ENCODE measurements around the gene BCL2L12.

DNA sequence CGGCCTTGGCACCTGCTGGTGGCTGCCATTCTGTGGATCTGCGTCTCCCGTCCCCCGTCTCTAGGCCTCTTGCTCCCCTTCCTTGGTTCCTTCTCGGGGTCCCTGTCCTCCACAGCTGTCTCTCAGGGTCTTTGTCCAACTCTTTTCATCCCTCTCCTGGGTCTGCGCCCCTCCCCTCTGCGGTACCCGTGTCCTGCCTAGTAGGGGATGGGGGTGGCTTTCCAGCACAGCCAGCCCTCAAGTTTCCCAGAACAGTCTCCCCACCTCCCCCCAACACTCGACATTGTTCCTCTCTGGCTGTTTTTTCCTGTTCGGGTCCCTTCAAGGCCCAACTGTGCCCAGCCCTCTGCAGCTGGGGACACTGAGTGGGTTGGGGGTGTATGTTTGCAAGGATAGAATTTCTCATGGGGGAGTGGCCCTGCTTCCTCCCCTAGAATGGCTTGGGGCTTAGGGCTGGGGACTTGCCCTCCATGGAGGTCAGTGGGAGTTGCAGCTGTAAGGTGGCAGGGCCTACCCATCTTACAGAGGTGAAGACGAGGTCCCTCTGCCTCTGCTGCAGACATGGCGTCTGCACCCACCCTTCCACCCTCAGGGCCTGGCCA lies 22.9 kb downstream of the BCL2L12 start:
- TF ChIP-seq CTCF (IDR thresholded peaks at IDR 0.05; ENCODE audit: insufficient read depth, low read depth, low read length) = no peak
- TF ChIP-seq EZH2 (IDR thresholded peaks at IDR 0.05; ENCODE audit: insufficient read depth, low read length) = no peak
